ACC112 (cell line): Measurements from ENCODE around the gene GULP1.

ENCODE experiments used
- H2AFZ ChIP-seq: fragments of 200-600 bp; sonication (generic); one replicate; pipeline ENCODE4 v1.6.0; 2017; ENCODE audit warnings: antibody characterized with exemption, low read length; ENCODE audit not compliant: unreplicated experiment
- H3K27ac ChIP-seq: fragments of 200-600 bp; sonication (generic); 2 replicates; pipeline ENCODE4 v1.5.1; 2014; ENCODE audit warnings: low read depth, mild to moderate bottlenecking, antibody characterized with exemption, low read length, moderate library complexity
- H3K27me3 ChIP-seq: fragments of 200-600 bp; sonication (generic); 2 replicates; pipeline ENCODE4 v1.6.1; 2014; ENCODE audit warnings: mild to moderate bottlenecking, antibody characterized with exemption, low read length, moderate library complexity, mixed read lengths; ENCODE audit not compliant: insufficient read depth
- H3K36me3 ChIP-seq: fragments of 200-600 bp; sonication (generic); 2 replicates; pipeline ENCODE4 v1.6.1; 2016; ENCODE audit warnings: mild to moderate bottlenecking, antibody characterized with exemption, low read length, moderate library complexity, mixed read lengths; ENCODE audit not compliant: insufficient read depth
- H3K4me1 ChIP-seq: fragments of 200-600 bp; sonication (generic); one replicate; pipeline ENCODE4 v1.6.1; 2016; ENCODE audit warnings: low read length, mixed read lengths; ENCODE audit not compliant: insufficient read depth, unreplicated experiment, control insufficient read depth
- H3K4me3 ChIP-seq: fragments of 200-600 bp; sonication (generic); 2 replicates; pipeline ENCODE4 v1.5.1; 2014; ENCODE audit warnings: mild to moderate bottlenecking, low read depth, low read length
- H3K79me2 ChIP-seq: fragments of 200-600 bp; sonication (generic); one replicate; pipeline ENCODE4 v1.6.0; 2016; ENCODE audit warnings: low read length; ENCODE audit not compliant: control insufficient read depth, unreplicated experiment, insufficient read depth

GULP1 gene

GRCh38 chr2:188322569-188323551 is 31.2 kb downstream of the GULP1 start:
- Histone ChIP-seq H3K79me2 (no peaks in the 10 kb centered on the region), H3K4me1 (peaks cover 57% of the 10 kb centered on the region), H3K27ac (peak overlapping the region; percentile 12), H3K27me3 (no peaks in the 10 kb centered on the region), H3K4me3 (no peak overlapping the region), H2AFZ (peak overlapping the region; percentile 15), H3K36me3 (no peaks in the 10 kb centered on the region)

GRCh38 chr2:188324067-188324466 is 32.4 kb downstream of the GULP1 start:
- H3K79me2 ChIP-seq, result no peaks in the 10 kb centered on the region

GRCh38 chr2:188326290-188326668 is 34.6 kb downstream of the GULP1 start:
- H3K4me3 ChIP-seq, result no peak overlapping the region
- H2AFZ ChIP-seq, result no peak overlapping the region
- no peaks in the 10 kb centered on the region for H3K36me3 ChIP-seq
- H3K79me2 ChIP-seq, result no peaks in the 10 kb centered on the region
- H3K27me3 ChIP-seq, result no peaks in the 10 kb centered on the region
- H3K27ac ChIP-seq, result no peak overlapping the region
- peaks cover 40% of the 10 kb centered on the region for H3K4me1 ChIP-seq

More at GRCh38 chr2:188324067-188324466, 32.4 kb downstream of the GULP1 start:
- H3K27ac ChIP-seq, result peak overlapping the region; percentile 17; the same call in 1 of the 2 replicates
- H2AFZ ChIP-seq, result peak overlapping the region; percentile 52
- no peaks in the 10 kb centered on the region for H3K36me3 ChIP-seq
- H3K27me3 ChIP-seq, result no peaks in the 10 kb centered on the region
- H3K4me1 ChIP-seq, result peaks cover 47% of the 10 kb centered on the region
- H3K4me3 ChIP-seq, result no peak overlapping the region

- H3K27me3 ChIP-seq, result no peaks in the 10 kb centered on the region
- H3K79me2 ChIP-seq, result no peaks in the 10 kb centered on the region
- no peak overlapping the region for H3K4me3 ChIP-seq
- H3K27ac ChIP-seq, result no peak overlapping the region
- no peak overlapping the region for H2AFZ ChIP-seq
- no peaks in the 10 kb centered on the region for H3K36me3 ChIP-seq
- H3K4me1 ChIP-seq, result peaks cover 40% of the 10 kb centered on the region
Observed at GRCh38 chr2:188326669-188327301, 35.1 kb downstream of the GULP1 start.

GRCh38 chr2:188327518-188328213 is 36.0 kb downstream of the GULP1 start:
- no peaks in the 10 kb centered on the region for H3K79me2 ChIP-seq
- H3K4me3 ChIP-seq, result no peak overlapping the region
- no peak overlapping the region for H3K27ac ChIP-seq
- H2AFZ ChIP-seq, result no peak overlapping the region
- H3K36me3 ChIP-seq, result no peaks in the 10 kb centered on the region
- peaks cover 34% of the 10 kb centered on the region for H3K4me1 ChIP-seq
- H3K27me3 ChIP-seq, result no peaks in the 10 kb centered on the region

GRCh38 chr2:188328419-188328818 is 36.7 kb downstream of the GULP1 start:
- no peaks in the 10 kb centered on the region for H3K79me2 ChIP-seq
- H2AFZ ChIP-seq, result no peak overlapping the region
- H3K27me3 ChIP-seq, result no peaks in the 10 kb centered on the region
- peaks cover 29% of the 10 kb centered on the region for H3K4me1 ChIP-seq
- no peak overlapping the region for H3K4me3 ChIP-seq
- no peaks in the 10 kb centered on the region for H3K36me3 ChIP-seq
- no peak overlapping the region for H3K27ac ChIP-seq

GRCh38 chr2:188330316-188331053 is 38.8 kb downstream of the GULP1 start:
- Histone ChIP-seq H3K36me3 (no peaks in the 10 kb centered on the region), H2AFZ (no peak overlapping the region), H3K27ac (no peak overlapping the region), H3K79me2 (no peaks in the 10 kb centered on the region), H3K4me1 (peaks cover 17% of the 10 kb centered on the region), H3K4me3 (no peak overlapping the region), H3K27me3 (no peaks in the 10 kb centered on the region)

GRCh38 chr2:188332619-188333018 is 40.9 kb downstream of the GULP1 start:
- no peak overlapping the region for H2AFZ ChIP-seq
- H3K4me3 ChIP-seq, result no peak overlapping the region
- no peak overlapping the region for H3K27ac ChIP-seq
- no peaks in the 10 kb centered on the region for H3K36me3 ChIP-seq
- H3K27me3 ChIP-seq, result no peaks in the 10 kb centered on the region
- no peaks in the 10 kb centered on the region for H3K79me2 ChIP-seq
- peaks cover 8% of the 10 kb centered on the region for H3K4me1 ChIP-seq

- Histone ChIP-seq H3K4me3 (peak overlapping the region; percentile 15; the same call in 1 of the 2 replicates), H3K27me3 (no peaks in the 10 kb centered on the region), H2AFZ (peak overlapping the region; percentile 51), H3K79me2 (no peaks in the 10 kb centered on the region), H3K36me3 (no peaks in the 10 kb centered on the region), H3K4me1 (peaks cover 8% of the 10 kb centered on the region), H3K27ac (no peak overlapping the region)
Observed at GRCh38 chr2:188333751-188334524, 42.3 kb downstream of the GULP1 start.
